IMR-90 (cell line): ENCODE data around the gene GPR62. TPM values are rescaled to one million over a fixed set of nuclear protein-coding genes. Genes with fewer than 3 reads are reported as not detected.

Source experiments
- ATAC-seq: fragments of 200-7000 bp; cut with Tn5 transposase; 2 replicates; pipeline ENCODE4 v1.9.1; 2020; ENCODE audit warnings: low read depth, mild to moderate bottlenecking, moderate library complexity
- BruUV-seq: library from RNA; stranded (reverse); fragments of 400-500 nt; replicated peaks from 2 replicates; lab custom pipeline; 2021; lab: Mats Ljungman, UMichigan
- CTCF ChIA-PET: fragments of 300-600 bp; formaldehyde crosslinking; extraction: SDS; loops from one replicate; lab custom pipeline; 2021; ENCODE audit warnings: antibody characterized with exemption; lab: Yijun Ruan, JAX
- POLR2A ChIA-PET: fragments of 300-600 bp; sonication (Branson Sonifier 250); formaldehyde crosslinking; loops from one replicate; lab custom pipeline; 2022; ENCODE audit warnings: antibody characterized with exemption; ENCODE audit not compliant: unreplicated experiment; lab: Charles Lee
- DNase-seq: peaks from one replicate; pipeline ENCODE4 v3.0.0; 2013
- H2AFZ ChIP-seq: replicated peaks from 2 replicates; pipeline ENCODE3; 2013; ENCODE audit warnings: low read length, mild to moderate bottlenecking; ENCODE audit not compliant: poor library complexity
- H2AK5ac ChIP-seq: 2 replicates; pipeline ENCODE4 v1.6.1; 2013; ENCODE audit warnings: low read depth, low read length, inconsistent platforms
- H2AK9ac ChIP-seq: replicated peaks from 2 replicates; pipeline ENCODE3; 2013; ENCODE audit warnings: mild to moderate bottlenecking, low read depth, low read length, moderate library complexity; ENCODE audit not compliant: poor library complexity
- H2BK120ac ChIP-seq: 2 replicates; pipeline ENCODE4 v1.6.1; 2013; ENCODE audit warnings: low read depth, low read length, inconsistent platforms
- H2BK15ac ChIP-seq: 3 replicates; pipeline ENCODE4 v1.6.1; 2013; ENCODE audit warnings: low read depth, low read length, inconsistent platforms
- H2BK20ac ChIP-seq: 2 replicates; pipeline ENCODE4 v1.6.1; 2013; ENCODE audit warnings: low read depth, mild to moderate bottlenecking, inconsistent platforms, low read length, moderate library complexity
- H2BK5ac ChIP-seq: 2 replicates; pipeline ENCODE4 v1.6.1; 2013; ENCODE audit warnings: mild to moderate bottlenecking, low read depth, low read length, inconsistent platforms; ENCODE audit not compliant: poor library complexity, severe bottlenecking
- H3K14ac ChIP-seq: replicated peaks from 2 replicates; pipeline ENCODE4 v1.6.1; 2013; ENCODE audit warnings: low read depth, low read length, inconsistent platforms
- H3K18ac ChIP-seq: 2 replicates; pipeline ENCODE4 v1.6.1; 2013; ENCODE audit warnings: low read depth, low read length, control low read depth
- H3K23ac ChIP-seq: 2 replicates; pipeline ENCODE4 v1.6.1; 2013; ENCODE audit warnings: low read depth, low read length, inconsistent platforms
- H3K27ac ChIP-seq: 2 replicates; pipeline ENCODE4 v1.5.1; 2013; ENCODE audit warnings: mild to moderate bottlenecking, control low read depth, low read length; ENCODE audit not compliant: insufficient read depth
- H3K27me3 ChIP-seq: 2 replicates; pipeline ENCODE4 v1.6.1; 2013; ENCODE audit warnings: low read length; ENCODE audit not compliant: control insufficient read depth, insufficient read depth
- H3K36me3 ChIP-seq: 2 replicates; pipeline ENCODE4 v1.6.1; 2013; ENCODE audit warnings: low read length, mixed read lengths; ENCODE audit not compliant: control insufficient read depth, insufficient read depth
- H3K4ac ChIP-seq: 2 replicates; pipeline ENCODE4 v1.6.1; 2013; ENCODE audit warnings: low read depth, low read length, inconsistent platforms
- H3K4me1 ChIP-seq: 2 replicates; pipeline ENCODE4 v1.6.1; 2013; ENCODE audit warnings: low read length, mixed read lengths; ENCODE audit not compliant: control insufficient read depth, insufficient read depth
- H3K4me2 ChIP-seq: 2 replicates; pipeline ENCODE4 v1.6.1; 2013; ENCODE audit warnings: low read depth, mild to moderate bottlenecking, control low read depth, low read length, moderate library complexity
- H3K4me3 ChIP-seq: 2 replicates; pipeline ENCODE4 v1.5.1; 2013; ENCODE audit warnings: low read depth, mild to moderate bottlenecking, control low read depth, low read length, moderate library complexity; ENCODE audit not compliant: insufficient read depth
- H3K56ac ChIP-seq: 2 replicates; pipeline ENCODE4 v1.6.1; 2013; ENCODE audit warnings: low read length, inconsistent platforms; ENCODE audit not compliant: insufficient read depth; ENCODE audit errors: extremely low read depth
- H3K79me1 ChIP-seq, 2 experiments: 2 replicates each; pipeline ENCODE4 v1.6.1; 2013; ENCODE audit warnings: low read length in 2 of 2, inconsistent platforms in 1 of 2, low read depth in 1 of 2
- H3K9ac ChIP-seq: 2 replicates; pipeline ENCODE4 v1.6.1; 2013; ENCODE audit warnings: low read depth, low read length, control low read depth
- H3K9me1 ChIP-seq: 2 replicates; pipeline ENCODE4 v1.6.1; 2013; ENCODE audit warnings: low read length, inconsistent platforms; ENCODE audit not compliant: insufficient read depth
- H3K9me3 ChIP-seq: 2 replicates; pipeline ENCODE4 v1.6.1; 2013; ENCODE audit warnings: low read length; ENCODE audit not compliant: control insufficient read depth, insufficient read depth
- H4K20me1 ChIP-seq: 2 replicates; pipeline ENCODE4 v1.6.1; 2013; ENCODE audit warnings: low read length, inconsistent platforms; ENCODE audit not compliant: insufficient read depth
- H4K5ac ChIP-seq: 2 replicates; pipeline ENCODE4 v1.6.1; 2013; ENCODE audit warnings: mild to moderate bottlenecking, low read depth, low read length, control low read depth
- H4K8ac ChIP-seq, 2 experiments: 2 replicates each; pipeline ENCODE4 v1.6.1; 2013; ENCODE audit warnings: low read depth in 2 of 2, low read length in 2 of 2, control low read depth in 1 of 2, inconsistent platforms in 1 of 2
- H4K91ac ChIP-seq: 2 replicates; pipeline ENCODE4 v1.6.1; 2013; ENCODE audit warnings: low read depth, low read length, inconsistent platforms; ENCODE audit not compliant: insufficient read depth
- BHLHE40 ChIP-seq: fragments of 150-350 bp; IDR thresholded peaks from 2 replicates; pipeline ENCODE4 v1.6.1; 2016; ENCODE audit warnings: mild to moderate bottlenecking, low read depth, low read length
- WGBS, 2 experiments: methylation state at CpG; one replicate each; pipeline versions ENCODE4 v1.1.5 to v1.1.7; 2013; ENCODE audit warnings: missing lambda C conversion rate in 2 of 2; ENCODE audit not compliant: insufficient read length in 1 of 2; ENCODE audit errors: extremely low coverage in 2 of 2; 5-methylcytosine and 5-hydroxymethylcytosine counted together
- dilution Hi-C: fragments of 300-500 bp; cut with HindIII; formaldehyde crosslinking; loops from one replicate; pipeline ENCODE4 v1.14.3; 2018; ENCODE audit warnings: low sequenced_read_pairs; ENCODE audit not compliant: unreplicated experiment
- in situ Hi-C: fragments of 300-500 bp; cut with MboI; formaldehyde crosslinking; loops from 3 replicates; pipeline ENCODE4 v1.14.3; 2019; ENCODE audit warnings: low sequenced_read_pairs, inconsistent platforms, mixed read lengths
- intact Hi-C: fragments of 100-400 bp; cut with micrococcal nuclease; formaldehyde crosslinking; loops from 2 replicates; pipeline ENCODE4 v1.10.0; 2022
- polyA plus RNA-seq, 3 experiments: library from polyadenylated mRNA; depleted of rRNA; stranded (reverse); fragments of >200 nt; gene quantifications; 2 replicates each; pipeline ENCODE4 v1.2.3, GENCODE V29; 2012; ENCODE audit warnings: low replicate concordance in 1 of 3
- total RNA-seq: library from RNA; depleted of rRNA; stranded (reverse); fragments of >200 nt; gene quantifications from 2 replicates; pipeline ENCODE4 v1.2.3, GENCODE V29; 2012

Gene GPR62
- total and polyA plus RNA-seq, 2 of the 4 experiments (the other 2 are of a cell fraction), result under 0.01 TPM; not detected in 1

GRCh38 chr3:51954713-51955112, 468 bp upstream of the GPR62 start:
- peaks cover 19% of the 10 kb centered on the region; the same call in 1 of the 2 replicates for H3K36me3 ChIP-seq
- in situ Hi-C loops, result loop anchor here (25.0 kb wide), 1 partner anchor 1617 kb away; the partner anchor contains the start of genes RASSF1, TUSC2 and ZMYND10
- POLR2A ChIA-PET, result no interaction called here
- H3K23ac ChIP-seq, result no peak overlapping the region
- H3K9me3 ChIP-seq, result no peaks in the 10 kb centered on the region
- no TSS peak for BruUV-seq
- H2AK5ac ChIP-seq, result no peak overlapping the region
- TF ChIP-seq BHLHE40, result no peak
- H3K4me1 ChIP-seq, result peaks cover 9% of the 10 kb centered on the region
- intact Hi-C loops, result no loop called here
- no peak overlapping the region for H2BK20ac ChIP-seq
- H3K56ac ChIP-seq, result no peak overlapping the region
- no peak overlapping the region for H3K9ac ChIP-seq
- H3K9me1 ChIP-seq, result peaks cover 6% of the 10 kb centered on the region; the same call in 1 of the 2 replicates
- no peaks in the 10 kb centered on the region for H3K27me3 ChIP-seq
- no peak overlapping the region for H2BK120ac ChIP-seq
- H4K20me1 ChIP-seq, result peaks cover 3% of the 10 kb centered on the region; the same call in 1 of the 2 replicates
- H2AK9ac ChIP-seq, result no peak overlapping the region
- H3K4me3 ChIP-seq, result no peak overlapping the region
- no peak overlapping the region for H3K4me2 ChIP-seq
- no peak overlapping the region for H3K4ac ChIP-seq
- CTCF ChIA-PET, result no interaction called here
- no CpG with 5 or more reads among the region's 1 CpG for WGBS, 2 experiments
- no peaks in the 10 kb centered on the region for H3K79me1 ChIP-seq
- no peak overlapping the region for H4K91ac ChIP-seq
- no peak overlapping the region for H3K27ac ChIP-seq
- H2BK5ac ChIP-seq, result no peak overlapping the region
- H3K14ac ChIP-seq, result no peak overlapping the region
- ATAC-seq (no peak), DNase-seq (no peak)
- H4K5ac ChIP-seq, result no peak overlapping the region
- H2AFZ ChIP-seq, result no peak overlapping the region
- no peak overlapping the region for H2BK15ac ChIP-seq
- dilution Hi-C loops, result no loop called here
- H3K18ac ChIP-seq, result no peak overlapping the region
- H4K8ac ChIP-seq, result no peak overlapping the region
